GM19025 (cell line): ENCODE measurements around the gene BRIP1.
"Not testable (repeated sequence)": the region's sequence is repeated elsewhere in the genome, so short reads cannot be mapped to it uniquely, and the experiment has no call there.

Experiments
- ATAC-seq: cut with Tn5 transposase; IDR thresholded peaks from one replicate; pipeline ENCODE4 v1.9.1; 2021; ENCODE audit warnings: mild to moderate bottlenecking, low read depth, moderate library complexity; ENCODE audit not compliant: unreplicated experiment

Gene BRIP1

GRCh38 chr17:61676522-61676921, 186.8 kb downstream of the BRIP1 start:
- not testable (repeated sequence) for ATAC-seq

GRCh38 chr17:61674609-61675008, 188.7 kb downstream of the BRIP1 start:
- not testable (repeated sequence) for ATAC-seq

GRCh38 chr17:61673019-61673897, 190.1 kb downstream of the BRIP1 start:
- not testable (repeated sequence) for ATAC-seq

- ATAC-seq = no peak
Observed at GRCh38 chr17:61672140-61672539, 191.2 kb downstream of the BRIP1 start.

GRCh38 chr17:61670691-61671090, 192.6 kb downstream of the BRIP1 start:
- ATAC-seq = no peak

- ATAC-seq = no peak
Observed at GRCh38 chr17:61669522-61669921, 193.8 kb downstream of the BRIP1 start.

GRCh38 chr17:61668486-61668885, 194.8 kb downstream of the BRIP1 start:
- ATAC-seq = no peak

GRCh38 chr17:61666406-61667088, 196.8 kb downstream of the BRIP1 start:
- ATAC-seq = not testable (repeated sequence)

- ATAC-seq = no peak
Observed at GRCh38 chr17:61663310-61663709, 200.0 kb downstream of the BRIP1 start.

GRCh38 chr17:61662741-61663140, 200.6 kb downstream of the BRIP1 start:
- no peak for ATAC-seq

GRCh38 chr17:61662186-61662585, 201.1 kb downstream of the BRIP1 start:
- no peak for ATAC-seq

GRCh38 chr17:61660746-61661485, 202.4 kb downstream of the BRIP1 start:
- no peak for ATAC-seq

GRCh38 chr17:61659437-61659836, 203.9 kb downstream of the BRIP1 start:
- ATAC-seq = no peak

- no peak for ATAC-seq
Observed at GRCh38 chr17:61658183-61658582, 205.1 kb downstream of the BRIP1 start.

GRCh38 chr17:61657338-61657737, 206.0 kb downstream of the BRIP1 start:
- ATAC-seq = no peak

- no peak for ATAC-seq
Observed at GRCh38 chr17:61656721-61657217, 206.6 kb downstream of the BRIP1 start.

- no peak for ATAC-seq
Observed at GRCh38 chr17:61650749-61651148, 212.6 kb downstream of the BRIP1 start.

GRCh38 chr17:61648587-61648986, 214.7 kb downstream of the BRIP1 start:
- no peak for ATAC-seq

- ATAC-seq = no peak
Observed at GRCh38 chr17:61647047-61647446, 216.3 kb downstream of the BRIP1 start.

- ATAC-seq = no peak
Observed at GRCh38 chr17:61646482-61646881, 216.8 kb downstream of the BRIP1 start.

- ATAC-seq = no peak
Observed at GRCh38 chr17:61645920-61646319, 217.4 kb downstream of the BRIP1 start.
